ENCODE data around the gene MFRP. TPM values are rescaled to one million over a fixed set of nuclear protein-coding genes. Genes with fewer than 3 reads are reported as not detected.

The MFRP gene
- total RNA-seq, 1 donor from 2014 or later: not detected

GRCh38 chr11:119309953-119310681 is 36.4 kb downstream of the MFRP start:
- DNase-seq (no peak), ATAC-seq (no peak)
- Histone ChIP-seq H3K27ac (no peak overlapping the region), H3K27me3 (peaks cover 5% of the 10 kb centered on the region), H3K36me3 (peaks cover 24% of the 10 kb centered on the region), H3K9me3 (no peaks in the 10 kb centered on the region), H3K4me3 (no peak overlapping the region), H3K4me1 (no peaks in the 10 kb centered on the region)
- intact Hi-C loops (cut with DNase I): loop anchor here (10.0 kb wide), 1 partner anchor 105 kb away; the partner anchor contains the start of gene CBL
- no peak for TF ChIP-seq CTCF (IDR thresholded peaks at IDR 0.05)

- Histone ChIP-seq H3K4me3 (no peak overlapping the region), H3K9me3 (no peaks in the 10 kb centered on the region), H3K4me1 (no peaks in the 10 kb centered on the region), H3K36me3 (peaks cover 28% of the 10 kb centered on the region), H3K27me3 (no peaks in the 10 kb centered on the region), H3K27ac (no peak overlapping the region)
- no peak for TF ChIP-seq CTCF (IDR thresholded peaks at IDR 0.05)
- DNase-seq (no peak), ATAC-seq (no peak)
- intact Hi-C loops (cut with DNase I): no loop called here
Measured at GRCh38 chr11:119309411-119309810, 37.1 kb downstream of the MFRP start.

GRCh38 chr11:119307974-119308373 is 38.5 kb downstream of the MFRP start:
- no peak overlapping the region for H3K27ac ChIP-seq
- DNase-seq: no peak
- H3K4me3 ChIP-seq: no peak overlapping the region
- ATAC-seq: no peak
- TF ChIP-seq CTCF (IDR thresholded peaks at IDR 0.05): no peak
- peaks cover 42% of the 10 kb centered on the region for H3K36me3 ChIP-seq
- no peaks in the 10 kb centered on the region for H3K9me3 ChIP-seq
- intact Hi-C loops (cut with DNase I): no loop called here
- H3K4me1 ChIP-seq: no peaks in the 10 kb centered on the region
- no peaks in the 10 kb centered on the region for H3K27me3 ChIP-seq

GRCh38 chr11:119307219-119307618 is 39.3 kb downstream of the MFRP start:
- no peak for TF ChIP-seq CTCF (IDR thresholded peaks at IDR 0.05)
- intact Hi-C loops (cut with DNase I): no loop called here
- no peaks in the 10 kb centered on the region for H3K9me3 ChIP-seq
- no peak overlapping the region for H3K4me3 ChIP-seq
- H3K27me3 ChIP-seq: no peaks in the 10 kb centered on the region
- ATAC-seq (no peak), DNase-seq (no peak)
- H3K4me1 ChIP-seq: no peaks in the 10 kb centered on the region
- H3K36me3 ChIP-seq: peaks cover 50% of the 10 kb centered on the region
- peak overlapping the region; percentile 17 for H3K27ac ChIP-seq

- DNase-seq: no peak
Measured at GRCh38 chr11:119306373-119306890, 40.1 kb downstream of the MFRP start.

More at GRCh38 chr11:119306373-119306890, 40.1 kb downstream of the MFRP start:
- intact Hi-C loops (cut with DNase I): no loop called here
- H3K27me3 ChIP-seq: no peaks in the 10 kb centered on the region
- H3K36me3 ChIP-seq: peaks cover 58% of the 10 kb centered on the region
- TF ChIP-seq CTCF (IDR thresholded peaks at IDR 0.05): no peak
- no peaks in the 10 kb centered on the region for H3K4me1 ChIP-seq
- ATAC-seq: peak; percentile 26
- H3K9me3 ChIP-seq: no peaks in the 10 kb centered on the region
- no peak overlapping the region for H3K27ac ChIP-seq
- H3K4me3 ChIP-seq: no peak overlapping the region

Data from upper lobe of right lung (tissue), 1 donor.